Endothelial cell of hepatic sinusoid (primary cell): Measurements from ENCODE around the gene NOL4L.

Experiments
- in situ Hi-C: cut with HindIII; loops from 2 replicates; pipeline ENCODE4 v1.10.0; 2017; ENCODE audit warnings: low sequenced_read_pairs

Gene NOL4L

DNA sequence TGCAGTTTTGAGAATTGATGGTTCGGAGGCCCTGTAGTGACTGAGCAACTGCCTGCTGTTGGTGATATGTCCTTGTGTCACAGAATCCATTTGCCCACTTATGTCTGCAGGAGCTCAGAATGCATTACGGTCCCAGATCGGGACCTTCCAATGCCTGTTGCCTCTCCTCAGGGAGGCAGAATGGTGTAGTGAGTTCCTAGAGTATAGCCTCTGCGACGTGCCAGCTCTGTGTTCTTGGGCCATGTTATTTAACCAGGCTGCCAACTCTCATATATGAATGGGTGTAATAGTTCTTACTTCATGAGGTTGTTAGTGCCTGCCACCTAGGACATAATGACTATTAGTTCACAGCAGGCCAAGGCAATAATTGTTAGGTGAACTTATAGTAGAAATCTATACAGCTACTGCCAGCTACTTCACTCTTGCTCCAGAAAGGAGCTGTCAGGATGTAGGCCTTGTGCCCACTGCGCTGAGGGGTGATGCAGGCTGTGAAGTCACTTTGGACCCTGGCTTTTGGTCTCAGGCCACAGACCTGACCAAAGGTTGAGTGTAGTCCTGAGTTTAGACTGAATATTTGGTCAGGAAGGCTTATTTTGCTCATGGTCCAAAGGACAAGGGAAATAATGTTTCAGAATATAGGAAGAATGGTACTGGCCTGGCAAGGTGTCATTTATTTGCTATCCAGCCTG is 144.9 kb downstream of the NOL4L start:
- in situ Hi-C loops: loop anchor here (5.0 kb wide), 1 partner anchor 253 kb away; no protein-coding TSS in a partner anchor

DNA sequence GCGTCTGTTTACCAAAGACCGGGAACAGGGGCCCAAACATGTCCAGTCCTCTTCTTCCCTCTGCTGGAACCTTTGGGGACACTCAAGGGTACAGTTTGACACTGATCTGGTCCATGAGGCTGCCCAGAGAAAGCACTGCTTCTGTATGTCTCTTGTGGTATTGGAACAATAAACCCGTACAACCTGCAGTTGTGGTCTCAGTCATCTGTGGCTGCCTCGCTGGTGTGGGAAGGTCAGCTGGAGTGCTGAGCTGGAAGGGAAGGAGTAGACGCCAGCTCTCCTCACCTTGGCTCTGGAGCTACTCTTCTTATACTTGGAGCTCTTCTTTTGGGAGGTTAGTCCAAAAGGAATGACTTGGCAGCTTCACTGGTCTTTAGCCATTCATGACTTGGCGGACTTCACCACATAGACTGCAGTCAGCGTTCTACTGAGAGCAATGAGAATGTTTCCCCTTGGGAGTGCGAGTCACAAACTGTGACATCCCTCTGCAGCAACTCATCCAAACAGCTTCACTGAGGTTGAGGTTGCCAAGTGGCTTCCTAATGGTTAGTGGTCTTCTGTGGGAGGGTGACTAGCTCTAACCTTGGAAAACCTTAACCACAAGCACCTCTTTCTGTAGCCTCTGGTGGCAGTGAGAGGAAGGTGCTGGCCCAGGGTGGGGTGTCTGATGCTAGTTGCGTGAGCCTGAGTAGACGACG is 145.9 kb downstream of the NOL4L start:
- in situ Hi-C loops: loop anchor here (5.0 kb wide), 1 partner anchor 48 kb away; no protein-coding TSS in a partner anchor

DNA sequence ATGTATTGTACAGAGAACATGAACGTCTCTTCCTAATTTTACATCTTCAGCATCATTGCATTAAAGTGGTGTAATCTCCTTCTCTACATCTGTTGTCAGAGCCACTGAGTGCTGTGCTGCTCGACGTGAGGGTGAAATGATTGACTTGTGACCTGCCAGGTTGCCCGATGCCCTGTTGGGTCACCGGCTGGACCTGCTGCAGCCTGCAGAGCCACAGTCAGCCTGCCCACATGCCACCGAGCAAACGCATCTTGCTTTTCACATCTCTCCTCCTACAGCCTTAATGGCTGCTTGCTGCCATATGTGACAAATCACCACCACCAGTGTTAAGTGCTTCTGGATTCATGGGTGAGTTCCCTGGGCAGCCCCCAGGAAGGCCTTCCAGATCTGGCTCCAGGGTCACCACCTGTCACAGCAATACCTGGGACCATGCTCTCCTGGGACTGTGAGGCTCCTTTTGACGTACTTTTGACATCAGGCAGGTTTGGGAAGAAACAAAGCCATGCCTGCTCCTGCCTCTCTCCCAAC is 146.7 kb downstream of the NOL4L start:
- in situ Hi-C loops: loop anchor here (5.0 kb wide), 1 partner anchor 49 kb away; no protein-coding TSS in a partner anchor

DNA sequence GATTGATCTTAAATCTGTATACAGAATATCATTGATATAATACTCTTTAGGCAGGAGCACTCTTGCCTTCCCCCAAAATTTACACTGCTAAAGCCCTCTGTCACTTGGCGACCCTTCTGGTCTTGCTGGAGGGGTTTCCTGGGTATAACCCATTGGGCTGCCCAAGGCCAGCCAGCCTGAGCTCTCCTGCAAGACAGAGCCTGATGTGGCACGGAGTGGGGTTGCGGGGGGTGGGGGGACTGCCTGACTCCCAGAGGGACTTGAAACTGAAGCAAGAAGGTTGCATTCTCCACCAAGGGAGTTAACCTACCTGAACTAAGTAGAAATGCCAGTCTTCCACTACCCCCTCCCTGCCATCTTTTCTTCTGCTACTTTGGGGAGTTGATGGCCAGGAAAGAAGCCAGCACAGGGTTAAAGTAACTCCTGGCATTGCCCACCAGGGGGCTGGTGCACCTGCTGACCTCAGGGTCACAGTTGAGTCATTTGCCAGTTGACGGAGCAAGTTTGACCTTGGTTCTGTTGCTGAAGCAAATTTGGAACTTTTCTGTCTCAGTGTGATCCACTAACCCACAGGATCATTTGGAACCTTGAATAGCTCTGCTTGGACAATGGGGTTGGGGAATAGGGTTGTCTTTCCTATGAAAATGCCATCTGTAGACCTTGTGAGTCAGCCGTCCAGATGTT is 147.6 kb downstream of the NOL4L start:
- in situ Hi-C loops: loop anchor here (5.0 kb wide), 1 partner anchor 50 kb away; no protein-coding TSS in a partner anchor

DNA sequence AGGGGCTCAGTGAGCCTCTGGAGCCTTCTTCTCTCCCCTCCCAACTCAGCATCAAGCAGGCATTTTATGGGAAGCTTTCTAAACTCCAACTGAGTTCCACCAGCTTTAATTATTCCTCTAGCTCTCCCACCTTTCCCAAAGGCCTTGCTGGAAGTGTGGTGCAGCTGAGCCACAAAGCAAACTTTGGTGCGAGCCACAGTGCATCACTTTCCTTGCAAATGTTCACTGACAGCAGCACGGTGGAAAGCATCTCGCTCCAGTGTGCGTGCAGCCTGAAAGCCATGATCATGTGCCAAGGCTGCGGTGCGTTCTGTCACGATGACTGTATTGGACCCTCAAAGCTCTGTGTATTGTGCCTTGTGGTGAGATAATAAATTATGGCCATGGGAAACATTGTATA is 148.2 kb downstream of the NOL4L start:
- in situ Hi-C loops: loop anchor here (5.0 kb wide), 1 partner anchor 50 kb away; no protein-coding TSS in a partner anchor

DNA sequence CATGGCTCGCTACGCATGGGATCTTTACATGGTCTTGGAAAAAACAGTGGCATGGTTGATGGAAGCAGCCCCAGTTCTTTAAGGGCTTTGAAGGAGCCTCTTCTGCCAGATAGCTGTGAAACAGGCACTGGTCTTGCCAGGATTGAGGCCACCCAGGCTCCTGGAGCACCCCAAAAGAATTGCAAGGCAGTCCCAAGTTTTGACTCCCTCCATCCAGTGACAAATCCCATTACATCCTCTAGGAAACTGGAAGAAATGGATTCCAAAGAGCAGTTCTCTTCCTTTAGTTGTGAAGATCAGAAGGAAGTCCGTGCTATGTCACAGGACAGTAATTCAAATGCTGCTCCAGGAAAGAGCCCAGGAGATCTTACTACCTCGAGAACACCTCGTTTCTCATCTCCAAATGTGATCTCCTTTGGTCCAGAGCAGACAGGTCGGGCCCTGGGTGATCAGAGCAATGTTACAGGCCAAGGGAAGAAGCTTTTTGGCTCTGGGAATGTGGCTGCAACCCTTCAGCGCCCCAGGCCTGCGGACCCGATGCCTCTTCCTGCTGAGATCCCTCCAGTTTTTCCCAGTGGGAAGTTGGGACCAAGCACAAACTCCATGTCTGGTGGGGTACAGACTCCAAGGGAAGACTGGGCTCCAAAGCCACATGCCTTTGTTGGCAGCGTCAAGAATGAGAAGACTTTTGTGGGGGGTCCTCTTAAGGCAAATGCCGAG is 148.8 kb downstream of the NOL4L start:
- in situ Hi-C loops: loop anchor here (5.0 kb wide), 1 partner anchor 51 kb away; no protein-coding TSS in a partner anchor

DNA sequence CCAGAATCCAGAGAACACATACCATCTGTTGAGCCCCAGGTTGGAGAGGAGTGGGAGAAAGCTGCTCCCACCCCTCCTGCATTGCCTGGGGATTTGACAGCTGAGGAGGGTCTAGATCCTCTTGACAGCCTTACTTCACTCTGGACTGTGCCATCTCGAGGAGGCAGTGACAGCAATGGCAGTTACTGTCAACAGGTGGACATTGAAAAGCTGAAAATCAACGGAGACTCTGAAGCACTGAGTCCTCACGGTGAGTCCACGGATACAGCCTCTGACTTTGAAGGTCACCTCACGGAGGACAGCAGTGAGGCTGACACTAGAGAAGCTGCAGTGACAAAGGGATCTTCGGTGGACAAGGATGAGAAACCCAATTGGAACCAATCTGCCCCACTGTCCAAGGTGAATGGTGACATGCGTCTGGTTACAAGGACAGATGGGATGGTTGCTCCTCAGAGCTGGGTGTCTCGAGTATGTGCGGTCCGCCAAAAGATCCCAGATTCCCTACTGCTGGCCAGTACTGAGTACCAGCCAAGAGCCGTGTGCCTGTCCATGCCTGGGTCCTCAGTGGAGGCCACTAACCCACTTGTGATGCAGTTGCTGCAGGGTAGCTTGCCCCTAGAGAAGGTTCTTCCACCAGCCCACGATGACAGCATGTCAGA is 149.6 kb downstream of the NOL4L start:
- in situ Hi-C loops: loop anchor here (5.0 kb wide), 1 partner anchor 52 kb away; no protein-coding TSS in a partner anchor

DNA sequence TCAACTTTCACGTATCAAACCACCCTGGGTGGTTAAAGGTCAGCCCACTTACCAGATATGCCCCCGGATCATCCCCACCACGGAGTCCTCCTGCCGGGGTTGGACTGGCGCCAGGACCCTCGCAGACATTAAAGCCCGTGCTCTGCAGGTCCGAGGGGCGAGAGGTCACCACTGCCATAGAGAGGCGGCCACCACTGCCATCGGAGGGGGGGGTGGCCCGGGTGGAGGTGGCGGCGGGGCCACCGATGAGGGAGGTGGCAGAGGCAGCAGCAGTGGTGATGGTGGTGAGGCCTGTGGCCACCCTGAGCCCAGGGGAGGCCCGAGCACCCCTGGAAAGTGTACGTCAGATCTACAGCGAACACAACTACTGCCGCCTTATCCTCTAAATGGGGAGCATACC is 150.7 kb downstream of the NOL4L start:
- in situ Hi-C loops: no loop called here

DNA sequence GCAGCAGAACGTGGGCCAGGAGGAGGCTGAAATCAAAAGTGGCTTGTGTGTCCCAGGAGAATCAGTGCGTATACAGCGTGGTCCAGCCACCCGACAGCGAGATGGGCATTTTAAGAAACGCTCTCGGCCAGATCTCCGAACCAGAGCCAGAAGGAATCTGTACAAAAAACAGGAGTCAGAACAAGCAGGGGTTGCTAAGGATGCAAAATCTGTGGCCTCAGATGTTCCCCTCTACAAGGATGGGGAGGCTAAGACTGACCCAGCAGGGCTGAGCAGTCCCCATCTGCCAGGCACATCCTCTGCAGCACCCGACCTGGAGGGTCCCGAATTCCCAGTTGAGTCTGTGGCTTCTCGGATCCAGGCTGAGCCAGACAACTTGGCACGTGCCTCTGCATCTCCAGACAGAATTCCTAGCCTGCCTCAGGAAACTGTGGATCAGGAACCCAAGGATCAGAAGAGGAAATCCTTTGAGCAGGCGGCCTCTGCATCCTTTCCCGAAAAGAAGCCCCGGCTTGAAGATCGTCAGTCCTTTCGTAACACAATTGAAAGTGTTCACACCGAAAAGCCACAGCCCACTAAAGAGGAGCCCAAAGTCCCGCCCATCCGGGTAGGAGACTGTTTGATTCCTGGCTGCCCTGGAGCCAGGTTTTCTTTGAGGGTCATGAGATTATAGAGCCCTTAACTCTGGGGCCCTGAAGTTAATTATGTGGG is 151.7 kb downstream of the NOL4L start:
- in situ Hi-C loops: no loop called here

DNA sequence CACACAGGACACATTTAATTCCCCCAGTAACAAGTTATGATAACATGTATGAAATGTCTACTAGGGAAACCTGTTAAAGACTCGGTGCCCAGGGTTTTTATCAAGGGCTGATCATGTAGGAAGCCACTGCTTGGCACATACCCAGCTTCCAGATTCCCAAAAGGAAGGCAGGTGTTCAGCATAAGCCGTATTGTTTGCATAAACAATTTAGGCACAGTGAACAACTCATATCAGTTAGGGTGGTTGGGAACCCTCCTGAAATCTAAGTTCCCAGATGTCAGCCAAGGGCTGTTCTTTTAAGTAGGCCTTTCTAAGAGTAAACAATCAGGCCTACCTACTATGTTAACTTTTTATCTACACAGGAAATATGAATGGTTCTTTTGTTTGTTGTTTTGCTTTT is 152.9 kb downstream of the NOL4L start:
- in situ Hi-C loops: no loop called here

DNA sequence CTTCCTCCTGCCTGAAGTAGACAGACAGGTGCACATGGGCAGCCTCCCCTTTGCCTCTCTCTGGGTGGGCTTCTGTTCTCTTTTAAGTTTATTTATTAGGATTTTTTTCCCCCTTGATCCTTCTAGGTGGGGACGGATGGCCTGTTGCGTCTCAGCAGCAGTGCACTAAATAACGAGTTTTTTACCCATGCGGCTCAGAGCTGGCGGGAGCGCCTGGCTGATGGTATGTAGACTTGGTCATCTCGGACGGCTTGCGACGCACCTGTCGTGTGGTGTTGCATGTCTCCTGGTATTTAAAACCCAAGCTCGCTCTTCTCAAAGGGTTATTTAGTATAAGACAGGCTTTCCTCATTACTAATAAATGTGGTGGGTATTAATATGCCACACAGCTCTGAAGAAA is 153.7 kb downstream of the NOL4L start:
- in situ Hi-C loops: no loop called here

DNA sequence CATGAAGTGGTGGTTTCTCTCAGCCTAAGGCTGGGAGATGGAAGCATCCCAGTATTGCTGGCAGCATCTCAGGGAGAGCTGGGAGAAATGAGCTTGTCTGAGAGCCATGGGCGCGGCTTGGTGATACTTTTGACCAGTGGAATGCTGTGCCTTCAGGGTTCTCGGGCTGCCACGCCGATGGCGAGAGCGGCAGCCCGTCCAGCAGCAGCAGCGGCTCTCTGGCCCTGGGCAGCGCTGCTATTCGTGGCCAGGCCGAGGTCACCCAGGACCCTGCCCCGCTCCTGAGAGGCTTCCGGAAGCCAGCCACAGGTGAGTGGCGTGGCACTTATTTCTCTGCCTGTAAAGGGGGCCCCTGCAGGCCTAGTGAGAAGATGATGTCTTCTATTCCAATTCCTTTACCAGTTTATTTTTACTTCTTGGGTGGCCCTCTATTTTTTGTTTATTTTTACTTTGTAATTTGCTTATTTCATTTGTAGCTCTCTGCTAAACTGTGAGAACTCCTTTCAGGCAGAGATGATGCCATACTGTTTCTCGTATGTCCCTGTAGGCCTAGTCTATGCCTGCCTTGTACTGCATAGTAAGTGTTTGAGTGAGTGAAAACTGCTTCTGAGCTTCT is 155.3 kb downstream of the NOL4L start:
- in situ Hi-C loops: no loop called here

DNA sequence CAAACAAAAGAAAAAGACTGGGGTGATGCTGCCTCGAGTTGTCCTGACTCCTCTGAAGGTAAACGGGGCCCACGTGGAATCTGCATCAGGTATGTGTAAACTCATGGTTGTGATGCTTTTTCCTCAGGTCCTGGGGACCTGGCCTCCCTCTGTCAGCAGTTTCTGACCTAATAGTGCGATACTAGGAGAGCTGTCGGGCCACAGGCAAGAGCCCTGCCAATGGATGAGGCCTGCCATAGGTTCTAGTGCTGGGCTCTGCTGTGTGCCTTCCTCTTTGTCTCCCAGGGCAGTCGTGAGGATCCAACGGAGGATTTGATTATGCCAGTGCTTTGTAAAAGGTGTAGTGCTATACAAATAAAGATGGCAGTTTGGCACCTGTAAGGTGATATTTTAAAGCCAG is 155.8 kb downstream of the NOL4L start:
- in situ Hi-C loops: no loop called here

DNA sequence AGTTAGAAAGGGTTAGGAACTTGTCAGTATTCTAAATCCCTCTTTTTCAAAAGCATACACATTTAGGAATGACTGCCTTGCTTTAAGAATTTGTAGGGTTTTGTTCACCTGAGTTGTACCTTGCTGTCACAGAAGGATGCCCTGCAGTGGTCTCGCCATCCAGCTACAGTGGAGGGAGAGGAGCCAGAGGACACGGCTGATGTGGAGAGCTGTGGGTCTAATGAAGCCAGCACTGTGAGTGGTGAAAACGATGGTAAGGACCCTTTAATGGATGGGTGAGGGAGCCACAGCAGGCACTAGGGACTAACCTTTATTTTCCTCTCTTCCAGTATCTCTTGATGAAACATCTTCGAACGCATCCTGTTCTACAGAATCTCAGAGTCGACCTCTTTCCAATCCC is 157.1 kb downstream of the NOL4L start:
- in situ Hi-C loops: no loop called here

DNA sequence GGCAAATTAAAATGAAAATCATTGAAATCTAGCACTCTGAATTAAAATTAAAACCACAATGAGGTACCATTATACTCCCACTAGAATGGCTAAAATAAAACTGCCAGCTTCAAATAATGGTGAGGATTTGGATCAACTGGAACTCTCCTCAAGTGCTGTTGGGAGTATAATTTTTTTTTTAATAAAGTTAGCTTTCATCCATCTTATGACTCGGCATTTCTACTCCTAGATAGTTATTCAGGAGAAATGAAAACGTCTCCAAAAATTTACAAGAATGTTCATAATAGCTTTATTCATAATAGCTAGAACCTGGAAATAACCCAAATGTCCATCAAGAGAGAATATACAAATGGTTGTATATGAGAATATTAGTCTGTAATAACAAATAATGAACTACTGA is 163.8 kb downstream of the NOL4L start:
- in situ Hi-C loops: no loop called here

DNA sequence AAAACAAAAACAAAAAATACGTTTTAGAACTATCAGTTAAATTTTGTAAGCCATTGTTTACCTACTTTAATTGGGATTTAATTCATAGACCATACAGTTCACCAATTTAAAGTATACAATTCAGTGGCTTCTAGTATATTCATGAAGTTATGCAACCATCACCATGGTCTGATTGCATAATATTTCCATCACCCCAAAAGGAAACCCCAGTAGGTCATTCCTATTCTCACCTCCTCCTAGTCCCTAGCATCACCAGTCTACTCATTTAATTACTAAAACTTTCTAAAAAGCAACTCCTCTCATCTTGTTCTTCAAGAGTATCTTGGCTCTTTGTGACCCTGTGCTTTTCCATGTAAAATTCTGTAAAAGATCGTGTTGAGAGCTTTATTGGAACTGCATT is 166.8 kb downstream of the NOL4L start:
- in situ Hi-C loops: no loop called here

DNA sequence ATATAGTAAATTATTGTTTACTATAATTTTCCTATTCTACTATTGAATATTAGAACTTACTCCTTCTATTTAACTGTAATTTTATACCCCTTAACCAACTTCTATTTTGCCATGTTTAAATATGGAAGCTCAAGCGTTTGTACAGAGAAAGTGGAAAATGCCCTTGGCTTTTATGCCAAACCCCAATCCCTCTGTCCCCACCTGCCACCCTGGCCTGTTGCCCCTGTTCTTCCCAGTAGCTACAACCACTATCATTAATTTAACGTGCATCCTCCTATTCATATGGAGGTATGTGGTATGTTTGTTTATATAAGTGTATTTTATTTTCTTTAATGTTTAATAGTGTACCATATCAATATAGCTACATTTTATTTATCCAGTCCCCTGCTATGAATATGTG is 168.9 kb downstream of the NOL4L start:
- in situ Hi-C loops: no loop called here

DNA sequence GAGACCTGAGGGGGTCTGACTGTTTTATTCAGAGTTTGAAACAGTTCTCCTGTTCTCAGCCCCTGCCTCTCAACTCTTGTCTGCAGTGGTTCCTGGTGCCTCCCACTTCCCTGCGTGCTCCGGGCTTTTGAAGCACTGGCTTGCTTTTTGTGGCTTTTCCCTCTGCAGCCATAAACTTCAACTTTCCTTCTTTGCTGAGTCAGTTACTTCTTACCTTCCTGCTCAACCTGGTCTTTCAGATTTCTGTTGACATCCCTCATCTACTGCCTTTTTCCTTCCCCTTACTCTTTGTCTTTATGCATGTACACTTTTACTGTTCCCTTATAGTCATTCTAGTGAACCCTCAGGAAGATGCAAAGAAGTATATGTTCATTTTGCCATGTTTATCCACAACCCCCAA is 169.6 kb downstream of the NOL4L start:
- in situ Hi-C loops: no loop called here
